Measurements from ENCODE around the gene LMBR1.
"Not testable (repeated sequence)": the region's sequence is repeated elsewhere in the genome, so short reads cannot be mapped to it uniquely, and the experiment has no call there.

LMBR1 gene

GRCh38 chr7:156919132-156919713 lies 26.2 kb upstream of the LMBR1 start:
- no peak for TF ChIP-seq CTCF (IDR thresholded peaks at IDR 0.05; ENCODE audit: borderline replicate concordance, control extremely low read depth, extremely low read depth, insufficient read depth, missing control alignments)

DNA sequence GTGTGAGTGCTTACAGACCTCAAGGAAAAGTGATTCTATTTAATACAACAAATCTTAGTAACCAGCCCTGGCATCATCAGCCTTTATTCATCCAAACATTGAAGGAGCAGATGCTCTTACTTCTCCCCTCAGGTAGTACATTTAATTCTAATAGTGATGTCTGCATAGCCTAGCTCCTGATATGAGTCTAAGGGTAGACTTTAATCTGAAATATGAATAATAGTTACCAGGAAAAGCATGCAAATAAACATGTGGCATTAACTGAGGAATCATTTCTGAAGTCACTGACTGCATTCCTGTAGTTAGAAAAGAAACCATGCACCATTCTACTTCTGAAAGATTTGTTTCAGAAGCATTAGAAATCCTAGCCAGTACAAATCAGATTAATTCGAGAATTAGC lies 25.7 kb upstream of the LMBR1 start:
- in situ Hi-C loops (cut with MboI; ENCODE audit: low sequenced_read_pairs, unreplicated experiment) = no loop called here
- no peak for TF ChIP-seq CTCF (IDR thresholded peaks at IDR 0.05; ENCODE audit: borderline replicate concordance, control extremely low read depth, extremely low read depth, insufficient read depth, missing control alignments)
- DNase-seq (ENCODE audit: low spot score) = no peak

More at GRCh38 chr7:156919132-156919713, 26.2 kb upstream of the LMBR1 start:
- in situ Hi-C loops (cut with MboI; ENCODE audit: low sequenced_read_pairs, unreplicated experiment) = no loop called here
- DNase-seq (ENCODE audit: low spot score) = no peak

GRCh38 chr7:156909574-156910252 lies 16.7 kb upstream of the LMBR1 start:
- in situ Hi-C loops (cut with MboI; ENCODE audit: low sequenced_read_pairs, unreplicated experiment) = not testable (repeated sequence)

GRCh38 chr7:156907656-156908055 lies 14.7 kb upstream of the LMBR1 start:
- DNase-seq (ENCODE audit: low spot score) = no peak
- no peak for TF ChIP-seq CTCF (IDR thresholded peaks at IDR 0.05; ENCODE audit: borderline replicate concordance, control extremely low read depth, extremely low read depth, insufficient read depth, missing control alignments)
- in situ Hi-C loops (cut with MboI; ENCODE audit: low sequenced_read_pairs, unreplicated experiment) = no loop called here

More at GRCh38 chr7:156909574-156910252, 16.7 kb upstream of the LMBR1 start:
- not testable (repeated sequence) for DNase-seq (ENCODE audit: low spot score)

DNA sequence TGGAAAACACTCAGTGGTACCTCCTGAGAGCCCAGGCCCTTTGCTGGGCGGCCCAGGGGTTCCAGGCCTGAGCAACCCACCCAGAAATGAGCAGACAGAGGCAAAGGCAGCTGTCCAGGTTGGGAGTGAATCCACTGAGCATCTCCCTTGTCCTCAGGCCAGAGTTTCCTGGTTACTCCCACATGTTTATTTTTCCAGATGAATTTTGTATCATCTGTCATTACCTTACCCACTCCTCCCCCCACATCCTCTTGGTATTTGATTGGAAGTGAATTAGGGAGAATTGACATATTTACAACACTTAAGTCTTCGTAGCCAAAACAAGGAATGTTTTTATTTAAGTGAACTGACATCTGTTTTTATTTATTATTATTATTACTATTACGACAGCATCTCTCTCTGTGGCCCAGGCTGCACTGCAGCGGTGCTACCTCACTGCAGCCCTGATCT lies 13.2 kb upstream of the LMBR1 start:
- no peak for TF ChIP-seq CTCF (IDR thresholded peaks at IDR 0.05; ENCODE audit: borderline replicate concordance, control extremely low read depth, extremely low read depth, insufficient read depth, missing control alignments)
- DNase-seq (ENCODE audit: low spot score) = no peak
- in situ Hi-C loops (cut with MboI; ENCODE audit: low sequenced_read_pairs, unreplicated experiment) = no loop called here

- in situ Hi-C loops (cut with MboI; ENCODE audit: low sequenced_read_pairs, unreplicated experiment) = no loop called here
- no peak for DNase-seq (ENCODE audit: low spot score)
- no peak for TF ChIP-seq CTCF (IDR thresholded peaks at IDR 0.05; ENCODE audit: borderline replicate concordance, control extremely low read depth, extremely low read depth, insufficient read depth, missing control alignments)
Measured at GRCh38 chr7:156903232-156903909, 10.4 kb upstream of the LMBR1 start.

DNA sequence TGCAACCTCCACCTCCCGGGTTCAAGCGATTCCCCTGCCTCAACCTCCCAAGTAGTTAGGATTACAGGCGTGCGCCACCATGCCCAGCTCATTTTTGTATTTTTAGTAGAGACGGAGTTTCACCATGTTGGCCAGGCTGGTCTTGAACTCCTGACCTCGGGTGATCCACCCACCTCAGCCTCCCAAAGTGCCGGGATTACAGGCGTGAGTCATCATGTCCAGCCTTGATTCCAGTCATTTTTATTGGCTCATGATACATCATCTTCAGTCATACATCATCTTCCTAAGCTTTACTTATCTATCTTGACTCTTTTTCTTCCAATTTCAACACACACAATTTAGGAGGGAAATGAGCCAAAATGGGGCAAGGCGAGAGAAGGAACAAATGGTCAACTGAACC lies 7.1 kb upstream of the LMBR1 start:
- in situ Hi-C loops (cut with MboI; ENCODE audit: low sequenced_read_pairs, unreplicated experiment) = not testable (repeated sequence)

More for the DNA sequence above, 7.1 kb upstream of the LMBR1 start:
- DNase-seq (ENCODE audit: low spot score) = not testable (repeated sequence)
